Renal cortical epithelial cell (primary cell): ENCODE measurements around the gene CCDC51. TPM values are rescaled to one million over a fixed set of nuclear protein-coding genes. Genes with fewer than 3 reads are reported as not detected.
A peak's percentile ranks its signal among the peaks of the same experiment; 100 is the strongest.
"Not testable (repeated sequence)": the region's sequence is repeated elsewhere in the genome, so short reads cannot be mapped to it uniquely, and the experiment has no call there.

ENCODE experiments used
- DNase-seq: peaks from one replicate; pipeline ENCODE4 v3.0.0-alpha.2; 2011; ENCODE audit warnings: low read depth
- total RNA-seq: library from RNA; depleted of rRNA; stranded (reverse); fragments of >200 nt; gene quantifications from 2 replicates; pipeline ENCODE4 v1.2.3, GENCODE V29; 2014

CCDC51 gene
- total RNA-seq, 1 donor from 2014 or later, result 24.0 TPM

DNA sequence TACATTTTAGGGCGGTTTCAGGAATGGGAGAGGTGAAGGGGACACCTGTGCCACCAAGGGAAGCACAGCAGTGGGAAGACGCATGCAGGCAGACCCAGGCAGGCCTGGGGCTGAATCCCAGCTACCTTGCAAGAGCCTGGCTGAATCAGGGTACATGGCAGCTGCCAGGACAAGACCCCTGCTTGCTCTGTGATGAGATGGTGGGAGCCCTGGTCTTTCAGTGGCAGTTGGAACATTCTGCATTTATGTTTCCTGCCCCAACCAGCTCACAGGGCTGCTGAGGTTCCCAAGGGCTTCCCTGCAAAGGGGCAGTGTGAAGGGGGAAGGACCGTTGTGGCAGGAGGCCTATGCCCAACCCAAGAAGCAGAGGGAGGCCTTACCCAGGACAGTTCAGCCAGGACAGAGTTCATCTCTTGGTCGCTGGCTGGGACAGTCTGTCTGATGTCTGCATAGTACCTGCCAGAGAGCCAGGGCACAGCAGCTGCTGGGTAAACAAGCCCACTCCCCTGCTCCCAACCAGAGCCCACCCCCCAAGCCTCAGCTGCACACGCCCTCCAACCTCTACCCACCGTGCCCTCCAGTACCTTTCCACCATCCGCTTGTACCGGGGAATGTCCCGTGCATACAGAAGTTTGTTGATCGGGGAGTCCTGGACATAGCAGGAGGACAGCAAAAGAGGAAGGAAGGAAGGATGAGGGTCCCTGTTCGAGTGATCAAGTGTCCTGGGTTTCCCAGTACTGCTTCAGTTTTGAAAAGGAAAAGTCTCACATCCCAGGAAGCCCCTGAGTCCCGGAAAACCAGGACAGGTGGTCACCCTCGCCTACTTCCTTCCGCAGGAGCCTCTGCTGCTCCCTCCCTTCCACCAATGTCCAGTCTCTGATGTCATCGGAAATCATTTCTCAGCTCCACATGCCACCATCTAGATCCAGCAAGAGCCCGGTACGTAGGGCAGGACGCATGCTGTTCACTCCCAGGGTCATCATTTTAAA, 33.2 kb downstream of the CCDC51 start:
- no peak for DNase-seq

GRCh38 chr3:48405971-48406370, 33.9 kb downstream of the CCDC51 start:
- DNase-seq, result no peak

DNA sequence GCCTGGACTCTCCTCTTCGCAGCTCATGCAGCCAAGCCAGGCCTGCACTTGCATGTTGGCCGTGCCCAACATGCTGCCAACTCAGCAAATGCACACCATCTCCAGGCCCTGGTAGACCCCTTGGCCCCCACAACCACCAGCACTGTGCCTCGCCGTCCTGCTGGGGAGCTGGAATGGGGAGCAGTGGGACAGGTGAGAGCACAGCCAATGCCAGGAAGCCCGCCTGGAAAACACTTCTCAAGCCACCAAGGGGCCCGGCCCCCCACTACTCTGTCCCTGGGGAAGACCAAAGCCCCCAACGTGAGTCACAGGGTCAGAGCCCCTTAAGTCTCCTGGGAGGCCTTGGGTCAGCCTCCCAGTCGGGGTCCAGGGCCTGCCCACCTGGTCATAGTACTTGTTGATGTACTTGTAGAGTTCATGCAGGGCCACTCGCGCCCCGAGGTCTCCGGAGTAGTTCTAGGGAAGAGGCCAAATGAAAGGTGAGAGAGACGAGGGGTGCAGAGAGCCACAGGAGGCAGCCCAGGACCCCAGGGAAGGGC, 34.5 kb downstream of the CCDC51 start:
- DNase-seq, result no peak

GRCh38 chr3:48404440-48405342, 35.2 kb downstream of the CCDC51 start:
- DNase-seq, result no peak

DNA sequence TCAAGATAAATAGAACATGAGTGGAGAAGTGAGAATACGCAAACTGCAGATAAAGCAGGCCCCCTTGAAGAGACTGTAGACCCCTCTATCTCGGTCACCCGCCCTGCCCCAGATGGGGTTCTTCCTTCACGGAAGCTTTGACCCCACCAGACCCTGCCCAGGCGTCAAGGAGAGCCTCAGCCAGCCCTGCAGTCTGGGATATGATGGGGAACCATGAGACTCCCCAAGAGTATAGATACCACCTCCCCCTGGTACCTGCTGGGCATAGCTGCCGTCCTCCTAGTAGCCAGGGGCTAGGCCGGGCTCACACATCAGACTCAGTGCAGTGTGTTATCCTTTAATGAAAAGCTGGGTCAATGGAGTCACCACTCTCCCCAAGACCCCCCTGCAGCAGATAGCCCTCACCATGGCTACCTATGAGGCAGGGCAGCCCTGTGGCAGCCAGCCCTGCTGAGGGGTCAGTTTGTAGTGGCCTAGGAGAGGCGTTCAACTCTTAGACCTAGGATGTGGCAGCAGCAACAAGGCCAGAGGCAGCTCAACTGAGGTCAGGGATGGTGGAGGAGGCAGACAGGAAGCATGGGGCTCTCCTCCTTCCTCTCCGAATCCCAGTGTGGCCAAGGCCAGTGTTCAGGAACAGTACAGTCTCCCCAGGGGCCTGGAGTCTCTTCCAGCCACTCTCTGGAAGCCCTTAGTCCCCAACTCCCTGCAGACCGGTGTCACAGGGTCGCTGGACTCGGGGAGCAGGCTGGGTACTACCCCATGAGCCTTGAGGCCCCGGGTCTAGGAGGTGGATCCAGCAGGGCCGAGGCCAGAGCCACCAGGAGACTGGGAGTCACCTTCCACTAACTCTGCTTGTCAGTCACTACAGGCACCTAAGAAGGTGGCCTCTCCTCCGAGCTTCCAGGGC, 36.1 kb downstream of the CCDC51 start:
- no peak for DNase-seq

- DNase-seq, result no peak
Observed at GRCh38 chr3:48402907-48403306, 37.0 kb downstream of the CCDC51 start.

GRCh38 chr3:48402281-48402732, 37.6 kb downstream of the CCDC51 start:
- peak; percentile 90 for DNase-seq

- not testable (repeated sequence) for DNase-seq
Observed at GRCh38 chr3:48401434-48401901, 38.5 kb downstream of the CCDC51 start.

DNA sequence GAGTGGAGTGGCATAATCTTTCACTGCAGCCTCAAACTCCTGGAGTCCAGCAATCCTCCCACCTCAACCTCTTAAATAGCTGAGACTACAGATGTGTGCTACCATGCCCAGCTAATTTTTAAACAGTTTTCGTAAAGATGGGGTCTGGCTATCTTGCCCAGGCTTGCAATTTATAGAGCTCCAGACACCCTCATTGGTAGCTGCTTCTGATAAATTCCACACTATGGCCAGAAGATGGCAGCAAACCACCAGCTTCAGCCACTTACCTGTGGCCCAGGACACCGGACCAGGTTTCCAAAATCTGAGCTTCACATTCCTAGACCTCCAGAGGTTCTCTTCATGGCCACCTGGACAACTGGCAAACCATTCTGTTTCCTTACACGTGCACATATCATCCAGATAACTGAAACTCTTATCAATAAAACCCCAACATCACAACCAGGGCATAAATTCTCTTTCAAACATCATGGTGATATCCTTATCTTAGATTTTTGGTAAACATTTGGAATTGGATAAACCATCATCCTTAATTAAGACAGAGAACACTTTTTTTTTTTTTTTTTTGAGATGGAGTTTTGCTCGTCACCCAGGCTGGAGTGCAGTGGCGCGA, 39.0 kb downstream of the CCDC51 start:
- DNase-seq, result peak; percentile 62

- DNase-seq, result peak; percentile 6
Observed at GRCh38 chr3:48399387-48400172, 40.3 kb downstream of the CCDC51 start.

DNA sequence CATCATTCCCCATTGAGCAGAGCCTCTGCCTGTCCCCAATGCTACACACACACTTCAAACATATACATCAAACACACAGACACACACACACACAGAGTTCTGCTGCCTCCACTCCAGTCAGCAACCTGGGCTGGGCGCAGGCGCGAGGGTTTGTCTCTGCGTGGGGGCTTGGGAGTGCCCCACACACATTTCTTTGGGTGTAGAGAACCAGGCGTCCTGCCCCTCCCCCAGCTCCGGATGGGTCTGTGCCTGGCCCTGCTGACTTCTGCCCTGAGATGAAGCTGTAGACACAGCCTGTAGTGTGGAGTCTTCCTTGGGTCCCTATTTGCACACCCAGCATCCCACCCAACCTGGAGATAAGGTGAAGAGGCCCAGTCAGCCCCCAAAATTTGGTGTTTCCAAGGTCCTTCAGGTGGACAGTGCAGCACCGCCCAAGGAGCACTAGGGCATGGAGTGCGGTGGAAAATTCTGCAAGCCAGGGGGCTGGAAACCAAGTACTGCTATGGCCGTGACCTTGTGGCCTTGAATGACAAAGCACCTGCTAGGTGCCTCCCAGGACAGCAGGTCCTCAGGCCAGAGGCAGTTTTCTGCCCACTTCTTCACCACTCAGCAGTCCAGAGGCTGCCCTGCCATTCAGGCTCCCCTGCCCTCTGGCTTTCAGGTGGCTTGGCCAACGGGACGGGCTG, 41.1 kb downstream of the CCDC51 start:
- no peak for DNase-seq

- no peak for DNase-seq
Observed at GRCh38 chr3:48397767-48398681, 41.9 kb downstream of the CCDC51 start.

DNA sequence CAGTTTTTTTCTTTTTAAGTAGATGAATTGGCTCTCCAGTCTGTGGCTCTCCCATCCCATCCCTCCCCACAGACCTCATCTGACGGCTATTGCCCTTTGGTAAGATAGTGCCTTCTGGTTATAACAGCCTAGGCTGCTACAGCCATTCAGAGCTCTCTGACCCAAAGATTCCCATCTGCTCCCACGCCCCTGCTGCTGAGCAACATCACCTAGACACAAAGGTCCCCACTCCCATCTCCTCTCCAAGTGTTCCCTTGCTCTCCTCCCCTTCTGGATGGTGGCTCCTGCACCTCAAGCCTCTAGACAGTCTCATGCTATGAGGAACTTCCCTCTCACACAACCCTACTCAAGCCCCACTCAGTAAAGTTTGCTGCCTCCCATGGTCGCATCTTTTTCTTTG, 44.2 kb downstream of the CCDC51 start:
- no peak for DNase-seq

- no peak for DNase-seq
Observed at GRCh38 chr3:48394391-48394790, 45.5 kb downstream of the CCDC51 start.

- DNase-seq, result no peak
Observed at GRCh38 chr3:48388966-48389365, 51.0 kb downstream of the CCDC51 start.

- peak; percentile 10 for DNase-seq
Observed at GRCh38 chr3:48387634-48388033, 52.3 kb downstream of the CCDC51 start.
